Omental fat pad (tissue), 4 donors: ENCODE measurements around the gene MDK. TPM values are rescaled to one million over a fixed set of nuclear protein-coding genes. Genes with fewer than 3 reads are reported as not detected.

Experiments
- ATAC-seq: fragments of 150-250 bp; one replicate; pipeline ENCODE4 v1.9.1; 2016; ENCODE audit warnings: mild to moderate bottlenecking, moderate library complexity; ENCODE audit not compliant: low FRiP score
- DNase-seq: peaks from one replicate; pipeline ENCODE4 v3.0.0-alpha.2; 2019; ENCODE audit warnings: low spot score
- CTCF ChIP-seq, 3 donors: fragments of 450-650 bp; IDR thresholded peaks; one replicate each; pipeline ENCODE4 v1.5.1; 2016 to 2017; ENCODE audit warnings: antibody characterized with exemption in 3 of 3, mild to moderate bottlenecking in 3 of 3, moderate library complexity in 2 of 3
- small RNA-seq: library from RNA; depleted of rRNA; stranded (forward); fragments of <200 nt; gene quantifications from one replicate; pipeline ENCODE3, GENCODE V24; 2016
- total RNA-seq, 4 donors: library from RNA; depleted of rRNA; stranded (reverse); fragments of >200 nt; gene quantifications; one replicate each; pipeline ENCODE4 v1.1.0, GENCODE V29; 2016

Gene MDK
- total RNA-seq, 4 donors from 2014 or later, result 11.7 to 18.1 (median 15.2) TPM

GRCh38 chr11:46429717-46430116, 48.2 kb downstream of the MDK start:
- DNase-seq, result no peak
- no peak for ATAC-seq
- TF ChIP-seq CTCF (IDR thresholded peaks at IDR 0.05), result no peak

- no peak for TF ChIP-seq CTCF (IDR thresholded peaks at IDR 0.05)
- DNase-seq, result no peak
- no peak for ATAC-seq
Observed at GRCh38 chr11:46431211-46431610, 49.7 kb downstream of the MDK start.

Small RNA genes within 50 kb of the gene (small RNA-seq; reads per million reads assigned to genes)
- not detected for gene MIR4688

Other genes starting within 250 kb of the MDK start
- gene CREB3L1, start 104.0 kb upstream of the MDK start, total RNA-seq, result 1 to 10 TPM in 3 of 4 donors, under 1 TPM in 1; 0.94 to 8.7 (median 2.8) TPM
- 10 to 100 TPM; 29.2 to 79.4 (median 63.3) TPM for gene DGKZ, start 34.2 kb upstream of the MDK start, total RNA-seq
- gene CHRM4, start 10.1 kb downstream of the MDK start, total RNA-seq, result under 1 TPM in 2 of 4 donors, not detected in 2; 0.63 to 0.74 TPM
- gene AMBRA1, start 212.4 kb downstream of the MDK start, total RNA-seq, result 10 to 100 TPM; 19.2 to 41.0 (median 23.5) TPM
- gene HARBI1, start 235.6 kb downstream of the MDK start, total RNA-seq, result 1 to 10 TPM; 1.4 to 4.0 (median 2.7) TPM
- 100 to 1,000 TPM in 1 of 4 donors, 10 to 100 TPM in 3; 73.7 to 137 (median 83.3) TPM for gene ATG13, start 235.9 kb downstream of the MDK start, total RNA-seq